ENCODE results near the gene TMEM267. TPM values are rescaled to one million over a fixed set of nuclear protein-coding genes. Genes with fewer than 3 reads are reported as not detected.

TMEM267 gene
- total and polyA plus RNA-seq, 2 of the 4 experiments (the other 2 are of a cell fraction) = 9.2 to 12.0 TPM

DNA sequence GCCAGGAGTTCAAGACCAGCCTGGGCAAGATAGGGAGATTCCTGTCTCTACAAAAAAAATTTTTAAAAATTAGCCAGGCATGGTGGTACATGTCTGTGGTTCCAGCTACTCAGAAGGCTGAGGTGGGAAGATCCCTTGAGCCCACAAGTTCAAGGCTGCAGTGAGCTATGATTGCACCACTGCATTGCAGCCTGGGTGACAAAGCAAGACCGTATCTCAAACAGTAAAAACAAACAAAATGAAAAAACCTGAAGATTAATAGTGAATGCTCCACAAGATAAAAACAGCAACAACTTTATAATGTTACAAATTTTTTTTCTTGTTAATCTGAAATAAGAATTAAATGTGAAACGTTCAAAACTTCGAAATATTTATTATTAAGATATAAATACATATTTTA, 2.7 kb upstream of the TMEM267 start:
- Histone ChIP-seq H3K9me3 (ENCODE audit: control insufficient read depth, insufficient read depth, low read length) (no peaks in the 10 kb centered on the region), H2BK5ac (ENCODE audit: low read depth, low read length, poor library complexity, severe bottlenecking) (no peak overlapping the region), H3K23ac (ENCODE audit: low read depth, low read length) (no peak overlapping the region), H2BK120ac (ENCODE audit: low read depth, low read length) (no peak overlapping the region), H2BK15ac (ENCODE audit: low read depth, low read length) (no peak overlapping the region), H3K18ac (ENCODE audit: low read depth, low read length) (no peak overlapping the region), H3K56ac (ENCODE audit: extremely low read depth, insufficient read depth, low read length) (no peak overlapping the region), H3K9ac (ENCODE audit: low read depth, low read length) (no peak overlapping the region), H3K79me1 (ENCODE audit: low read depth in 1 of 2, low read length in 2 of 2) (peaks cover 3 to 7% of the 10 kb centered on the region in 2 experiments), H3K36me3 (ENCODE audit: control insufficient read depth, insufficient read depth, low read length) (no peaks in the 10 kb centered on the region), H4K5ac (ENCODE audit: low read depth, low read length) (no peak overlapping the region), H3K27ac (ENCODE audit: insufficient read depth, low read length) (no peak overlapping the region), H2AK5ac (ENCODE audit: low read depth, low read length) (no peak overlapping the region), H3K27me3 (ENCODE audit: control insufficient read depth, insufficient read depth, low read length) (no peaks in the 10 kb centered on the region), H3K4me2 (ENCODE audit: low read depth, low read length) (no peak overlapping the region), H3K4ac (ENCODE audit: low read depth, low read length) (no peak overlapping the region), H2AK9ac (replicated peaks; ENCODE audit: low read depth, low read length, poor library complexity) (no peak overlapping the region), H4K8ac (ENCODE audit: low read depth in 2 of 2, low read length in 2 of 2) (no peak overlapping the region), H2AFZ (replicated peaks; ENCODE audit: low read length, poor library complexity) (no peak overlapping the region), H3K14ac (replicated peaks; ENCODE audit: low read depth, low read length) (no peak overlapping the region), H4K20me1 (ENCODE audit: insufficient read depth, low read length) (no peaks in the 10 kb centered on the region), H3K4me1 (ENCODE audit: control insufficient read depth, insufficient read depth, low read length) (peaks cover 2% of the 10 kb centered on the region; the same call in 1 of the 2 replicates), H3K4me3 (ENCODE audit: insufficient read depth, low read depth, low read length) (no peak overlapping the region), H4K91ac (ENCODE audit: insufficient read depth, low read depth, low read length) (no peak overlapping the region), H2BK20ac (ENCODE audit: low read depth, low read length) (no peak overlapping the region), H3K9me1 (ENCODE audit: insufficient read depth, low read length) (no peaks in the 10 kb centered on the region)
- WGBS, 2 experiments (ENCODE audit: extremely low coverage in 2 of 2, insufficient read length in 1 of 2) = no CpG with 5 or more reads among the region's 3 CpGs
- ChIA-PET CTCF (no interaction called here), POLR2A (ENCODE audit: unreplicated experiment) (no interaction called here)
- intact Hi-C loops (cut with micrococcal nuclease) (loop anchor here (10.0 kb wide), 1 partner anchor 472 kb away; no protein-coding TSS in a partner anchor), dilution Hi-C loops (cut with HindIII; ENCODE audit: low sequenced_read_pairs, unreplicated experiment) (no loop called here), in situ Hi-C loops (cut with MboI; ENCODE audit: low sequenced_read_pairs) (loop anchor here (25.0 kb wide), 1 partner anchor 574 kb away; no protein-coding TSS in a partner anchor)
- BruUV-seq (replicated peaks) = no TSS peak
- TF ChIP-seq CHD1 (IDR thresholded peaks at IDR 0.05; ENCODE audit: low read depth, low read length) (no peak), CEBPB (IDR thresholded peaks at IDR 0.05; ENCODE audit: low read depth, low read length) (no peak), FOS (IDR thresholded peaks at IDR 0.05; ENCODE audit: low read depth, low read length) (no peak), POLR2A (IDR thresholded peaks at IDR 0.05; ENCODE audit: low read depth, low read length) (no peak), MAFK (IDR thresholded peaks at IDR 0.05; ENCODE audit: low read depth, low read length) (no peak), ELK1 (IDR thresholded peaks at IDR 0.05; ENCODE audit: borderline replicate concordance, low read depth, low read length) (no peak), MAZ (IDR thresholded peaks at IDR 0.05; ENCODE audit: borderline replicate concordance, low read depth, low read length) (no peak)
- TF ChIP-seq, protein P1, sequence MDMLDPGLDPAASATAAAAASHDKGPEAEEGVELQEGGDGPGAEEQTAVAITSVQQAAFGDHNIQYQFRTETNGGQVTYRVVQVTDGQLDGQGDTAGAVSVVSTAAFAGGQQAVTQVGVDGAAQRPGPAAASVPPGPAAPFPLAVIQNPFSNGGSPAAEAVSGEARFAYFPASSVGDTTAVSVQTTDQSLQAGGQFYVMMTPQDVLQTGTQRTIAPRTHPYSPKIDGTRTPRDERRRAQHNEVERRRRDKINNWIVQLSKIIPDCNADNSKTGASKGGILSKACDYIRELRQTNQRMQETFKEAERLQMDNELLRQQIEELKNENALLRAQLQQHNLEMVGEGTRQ (IDR thresholded peaks at IDR 0.05; ENCODE audit: low read depth, low read length) = no peak
- ATAC-seq (ENCODE audit: low read depth) = no peak
- no peak for DNase-seq

Measured in IMR-90 (cell line).